ENCODE results near the gene NHERF1.

NHERF1 gene

GRCh38 chr17:74815550-74816370 is 67.3 kb downstream of the NHERF1 start:
- no peak for TF ChIP-seq GATA3 (IDR thresholded peaks at IDR 0.05; ENCODE audit: low read depth, low read length)
- no peak for TF ChIP-seq GATA2 (IDR thresholded peaks at IDR 0.05; ENCODE audit: low read depth, low read length)

DNA sequence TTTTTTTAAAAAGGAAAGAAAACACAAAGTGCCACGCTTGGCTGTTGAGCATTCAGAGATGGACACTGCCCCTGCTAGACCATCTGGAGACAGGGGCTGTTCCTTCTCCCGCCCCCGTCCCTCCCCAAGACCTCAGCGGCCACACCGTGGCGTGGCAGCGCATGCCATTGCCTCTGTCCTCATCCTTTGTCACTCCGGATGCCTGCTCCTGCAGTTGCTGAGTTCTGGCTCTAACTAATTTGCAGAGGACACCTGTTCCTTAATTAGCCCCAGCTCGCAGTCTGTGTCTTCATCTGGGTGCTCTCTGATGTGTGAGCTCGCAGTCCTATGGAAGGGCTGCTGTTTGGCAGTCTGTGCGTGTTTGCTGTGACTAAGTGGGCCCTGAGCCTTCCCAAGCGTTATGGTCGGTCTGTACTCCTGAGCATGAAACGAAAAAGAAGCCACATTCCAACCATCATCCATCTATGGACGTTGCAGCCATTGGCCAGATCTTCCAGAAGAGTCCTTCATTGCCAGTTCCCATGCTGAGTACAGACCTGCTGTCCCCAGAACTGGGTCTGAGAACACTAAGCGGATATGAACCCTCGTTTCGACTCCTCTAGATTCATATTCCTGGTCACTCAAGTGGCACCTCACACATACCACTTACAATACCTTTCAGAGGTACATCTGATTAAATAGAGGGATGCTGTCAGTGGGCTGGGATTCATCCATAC is 68.6 kb downstream of the NHERF1 start:
- no peak for TF ChIP-seq GATA2 (IDR thresholded peaks at IDR 0.05; ENCODE audit: low read depth, low read length)
- no peak for TF ChIP-seq GATA3 (IDR thresholded peaks at IDR 0.05; ENCODE audit: low read depth, low read length)

GRCh38 chr17:74818291-74818938 is 70.0 kb downstream of the NHERF1 start:
- TF ChIP-seq GATA2 (IDR thresholded peaks at IDR 0.05; ENCODE audit: low read depth, low read length) (no peak), GATA3 (IDR thresholded peaks at IDR 0.05; ENCODE audit: low read depth, low read length) (no peak)

Data from SH-SY5Y (cell line).